GM10248 (cell line): Measurements from ENCODE around the gene CHRM2.

Experiments
- CTCF ChIA-PET: fragments of 300-600 bp; sonication (Branson Sonifier 250); formaldehyde crosslinking; extraction: SDS; loops from one replicate; lab custom pipeline; 2021; ENCODE audit warnings: antibody characterized with exemption; lab: Yijun Ruan, JAX
- POLR2A ChIA-PET: fragments of 350-650 bp; sonication (Branson Sonifier 250); formaldehyde crosslinking; extraction: SDS; loops from one replicate; lab custom pipeline; 2020; ENCODE audit warnings: antibody characterized with exemption; lab: Yijun Ruan, JAX
- DNase-seq: peaks from one replicate; pipeline ENCODE4 v3.0.0; 2012; ENCODE audit errors: extremely low spot score
- CTCF ChIP-seq: IDR thresholded peaks from 2 replicates; pipeline ENCODE4 v1.5.1; 2012; ENCODE audit warnings: mild to moderate bottlenecking, low read depth; ENCODE audit errors: extremely low read depth, missing control alignments, control extremely low read depth

CHRM2 gene

GRCh38 chr7:136877509-136877908, 9.1 kb downstream of the CHRM2 start:
- TF ChIP-seq CTCF: no peak
- ChIA-PET CTCF (interaction anchor here (0.6 to 1.2 kb wide), 2 partner anchors 9 to 1518 kb away, joined by 3 to 5 read pairs; partner anchors contain the start of gene CHRM2), POLR2A (no interaction called here)
- DNase-seq: no peak

- DNase-seq: no peak
- TF ChIP-seq CTCF: no peak
- POLR2A ChIA-PET: no interaction called here
- CTCF ChIA-PET: interaction anchor here (0.6 to 1.2 kb wide), 2 partner anchors 10 to 1518 kb away, joined by 3 to 5 read pairs; partner anchors contain the start of gene CHRM2
These were observed 9.5 kb downstream of the CHRM2 start for GRCh38 chr7:136877990-136878389.

GRCh38 chr7:136878878-136879277, 10.4 kb downstream of the CHRM2 start:
- ChIA-PET CTCF (no interaction called here), POLR2A (no interaction called here)
- no peak for DNase-seq
- TF ChIP-seq CTCF: no peak

- CTCF ChIA-PET: interaction anchor here (1.6 kb wide), 1 partner anchor 9 kb away, joined by 10 read pairs; no protein-coding TSS in a partner anchor
- POLR2A ChIA-PET: no interaction called here
- TF ChIP-seq CTCF: no peak
- no peak for DNase-seq
These were observed 14.6 kb downstream of the CHRM2 start for GRCh38 chr7:136883046-136883445.

GRCh38 chr7:136884492-136884891, 16.0 kb downstream of the CHRM2 start:
- no peak for TF ChIP-seq CTCF
- ChIA-PET POLR2A (no interaction called here), CTCF (no interaction called here)
- DNase-seq: no peak

GRCh38 chr7:136887317-136887716, 18.9 kb downstream of the CHRM2 start:
- ChIA-PET CTCF (interaction anchor here (1.6 kb wide), 1 partner anchor 13 kb away, joined by 6 read pairs; no protein-coding TSS in a partner anchor), POLR2A (no interaction called here)
- no peak for DNase-seq
- TF ChIP-seq CTCF: no peak
